HepG2 (cell line): ENCODE measurements around the gene SNX15. TPM values are rescaled to one million over a fixed set of nuclear protein-coding genes. Genes with fewer than 3 reads are reported as not detected.
A peak's percentile ranks its signal among the peaks of the same experiment; 100 is the strongest.

Experiments
- BRD4 ChIP-seq: sonication (generic); formaldehyde crosslinking; IDR thresholded peaks from 2 replicates; pipeline ENCODE4 v1.4.0; 2020; ENCODE audit warnings: missing genetic modification reagents
- EED ChIP-seq: sonication (generic); formaldehyde crosslinking; IDR thresholded peaks from 2 replicates; pipeline ENCODE4 v1.5.0; 2020; ENCODE audit warnings: mild to moderate bottlenecking, missing genetic modification reagents
- EP300 ChIP-seq, 3 experiments: sonication (generic) in 1 of 3; formaldehyde crosslinking in 1 of 3; IDR thresholded peaks; 2 replicates each; pipeline versions ENCODE4 v1.5.1 to v1.6.1; 2011 to 2020; ENCODE audit warnings: low read depth in 2 of 3, low read length in 2 of 3, borderline replicate concordance in 1 of 3, improper control_type of control experiment in 1 of 3, mild to moderate bottlenecking in 1 of 3, missing genetic modification reagents in 1 of 3, moderate library complexity in 1 of 3
- JDP2 ChIP-seq: sonication (generic); formaldehyde crosslinking; IDR thresholded peaks from 2 replicates; pipeline ENCODE4 v1.8.1; 2022; ENCODE audit warnings: missing genetic modification reagents, borderline replicate concordance
- JUND ChIP-seq: sonication (generic); formaldehyde crosslinking; IDR thresholded peaks from 2 replicates; pipeline ENCODE4 v1.8.0; 2022; ENCODE audit warnings: mild to moderate bottlenecking, missing genetic modification reagents
- KAT2B ChIP-seq: fragments of 150-350 bp; IDR thresholded peaks from 2 replicates; pipeline ENCODE4 v1.6.1; 2014; ENCODE audit warnings: low read depth, low read length, borderline replicate concordance
- KAT7 ChIP-seq: IDR thresholded peaks from 2 replicates; pipeline ENCODE4 v1.6.1; 2018; ENCODE audit warnings: borderline replicate concordance, missing compliant biosample characterization
- MBD4 ChIP-seq: IDR thresholded peaks from 2 replicates; pipeline ENCODE4 v1.6.1; 2012; ENCODE audit warnings: low read length, inconsistent platforms, borderline replicate concordance
- MLLT10 ChIP-seq: sonication (generic); formaldehyde crosslinking; IDR thresholded peaks from 2 replicates; pipeline ENCODE4 v1.4.0; 2020; ENCODE audit warnings: missing genetic modification reagents
- SALL2 ChIP-seq: sonication (generic); formaldehyde crosslinking; IDR thresholded peaks from 2 replicates; pipeline ENCODE4 v1.8.1; 2023; ENCODE audit warnings: mild to moderate bottlenecking, missing genetic modification reagents, inconsistent platforms
- SMAD1 ChIP-seq: sonication (generic); formaldehyde crosslinking; IDR thresholded peaks from 2 replicates; pipeline ENCODE4 v1.4.0; 2020; ENCODE audit warnings: missing genetic modification reagents, low read depth, mild to moderate bottlenecking, borderline replicate concordance
- SSRP1 ChIP-seq: IDR thresholded peaks from 2 replicates; pipeline ENCODE4 v1.6.1; 2016; ENCODE audit warnings: control low read depth
- ZNF24 ChIP-seq: fragments of 450-650 bp; IDR thresholded peaks from 2 replicates; pipeline ENCODE4 v1.6.1; 2017; ENCODE audit warnings: antibody characterized with exemption, mild to moderate bottlenecking
- ZNF260 ChIP-seq: sonication (generic); formaldehyde crosslinking; IDR thresholded peaks from 2 replicates; pipeline ENCODE4 v1.4.0; 2020; ENCODE audit warnings: missing genetic modification reagents, low read depth, mild to moderate bottlenecking, borderline replicate concordance
- ZNF552 ChIP-seq: sonication (generic); formaldehyde crosslinking; IDR thresholded peaks from 2 replicates; pipeline ENCODE4 v1.9.0; 2022; ENCODE audit warnings: missing genetic modification reagents, mild to moderate bottlenecking, borderline replicate concordance
- ZNF652 ChIP-seq: IDR thresholded peaks from 2 replicates; pipeline ENCODE4 v1.6.1; 2016; ENCODE audit warnings: low read depth, borderline replicate concordance
- ZNF891 ChIP-seq: sonication (generic); formaldehyde crosslinking; IDR thresholded peaks from 2 replicates; pipeline ENCODE4 v1.5.0; 2020; ENCODE audit warnings: mild to moderate bottlenecking, missing genetic modification reagents
- ZSCAN12 ChIP-seq: sonication (generic); formaldehyde crosslinking; IDR thresholded peaks from 2 replicates; pipeline ENCODE4 v1.9.0; 2021; ENCODE audit warnings: mild to moderate bottlenecking, missing genetic modification reagents
- polyA plus RNA-seq, 8 experiments: library from polyadenylated mRNA; depleted of rRNA in 3 of 8; stranded (reverse) in 7 of 8; unstranded in 1 of 8; fragments of >200 nt; fragmentation: Illumina TruSeq in 4 of 8; extraction: Trizol in 4 of 8; gene quantifications; 2 replicates each; pipeline versions ENCODE4 v1.2.1 to v1.2.3, GENCODE V29; 2011 to 2016; ENCODE audit warnings: low read depth in 4 of 8, missing spikeins in 1 of 8, mixed read lengths in 1 of 8; ENCODE audit not compliant: insufficient read depth in 1 of 8
- total RNA-seq, 5 experiments: library from RNA; depleted of rRNA; stranded (reverse); fragments of >200 nt; fragmentation: Illumina TruSeq; extraction: Trizol; gene quantifications; 2 replicates each; pipeline ENCODE4 v1.2.3, GENCODE V29; 2016; ENCODE audit warnings: low read depth in 1 of 5
- TF ChIP-seq, protein P1 (sequence below): sonication (generic); formaldehyde crosslinking; IDR thresholded peaks from 2 replicates; pipeline ENCODE4 v1.5.0; 2020; ENCODE audit warnings: mild to moderate bottlenecking, missing genetic modification reagents
- TF ChIP-seq, protein P2 (sequence below): sonication (generic); formaldehyde crosslinking; IDR thresholded peaks from 2 replicates; pipeline ENCODE4 v1.4.0; 2020; ENCODE audit warnings: low read depth, mild to moderate bottlenecking, missing genetic modification reagents
- TF ChIP-seq, protein P3 (sequence below): sonication (generic); formaldehyde crosslinking; IDR thresholded peaks from 2 replicates; pipeline ENCODE4 v1.4.0; 2020; ENCODE audit warnings: missing genetic modification reagents, borderline replicate concordance
- TF ChIP-seq, protein P4 (sequence below): sonication (generic); formaldehyde crosslinking; IDR thresholded peaks from 2 replicates; pipeline ENCODE4 v1.8.0; 2022; ENCODE audit warnings: mild to moderate bottlenecking, missing genetic modification reagents, moderate library complexity

The SNX15 gene
- total and polyA plus RNA-seq, 2 of the 13 experiments (the other 11 are each of a cell fraction or from before 2014, with no cell fraction given) = 19.1 to 22.6 TPM

DNA sequence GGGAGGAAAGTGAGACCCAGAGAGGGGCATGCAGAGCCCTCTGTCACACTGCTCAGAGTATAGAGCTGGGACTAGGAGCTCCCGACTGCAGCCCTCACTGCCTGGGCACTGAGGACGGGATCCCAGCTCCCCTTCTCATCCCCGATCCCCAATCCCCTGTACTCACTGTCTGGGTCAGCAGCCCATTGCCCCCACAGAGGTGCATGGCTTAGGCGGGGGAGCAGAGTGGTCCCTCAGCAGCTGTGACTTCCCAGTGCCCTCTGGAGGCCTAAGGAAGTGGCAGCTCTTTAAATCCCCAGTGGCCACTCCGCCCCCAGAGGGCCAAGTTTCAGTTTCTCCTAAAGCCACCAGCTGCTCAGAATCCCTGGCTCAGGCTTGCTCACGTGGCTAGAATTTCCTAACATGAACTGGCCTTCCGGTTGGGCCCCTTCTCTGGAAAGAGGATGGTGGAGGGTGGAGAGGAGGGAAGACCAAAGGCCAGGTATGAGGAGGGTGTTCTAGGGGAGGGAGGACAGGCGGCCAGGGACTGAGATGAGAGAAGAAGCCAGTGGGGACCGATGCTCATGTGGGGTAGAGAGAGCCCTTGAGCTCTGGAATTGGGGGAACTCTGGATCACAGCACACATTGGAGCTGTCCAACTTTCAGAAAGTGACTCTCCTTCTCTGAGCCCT is 30.4 kb upstream of the SNX15 start, which contains the start of gene BATF2 (continued):
- TF ChIP-seq, protein P1, sequence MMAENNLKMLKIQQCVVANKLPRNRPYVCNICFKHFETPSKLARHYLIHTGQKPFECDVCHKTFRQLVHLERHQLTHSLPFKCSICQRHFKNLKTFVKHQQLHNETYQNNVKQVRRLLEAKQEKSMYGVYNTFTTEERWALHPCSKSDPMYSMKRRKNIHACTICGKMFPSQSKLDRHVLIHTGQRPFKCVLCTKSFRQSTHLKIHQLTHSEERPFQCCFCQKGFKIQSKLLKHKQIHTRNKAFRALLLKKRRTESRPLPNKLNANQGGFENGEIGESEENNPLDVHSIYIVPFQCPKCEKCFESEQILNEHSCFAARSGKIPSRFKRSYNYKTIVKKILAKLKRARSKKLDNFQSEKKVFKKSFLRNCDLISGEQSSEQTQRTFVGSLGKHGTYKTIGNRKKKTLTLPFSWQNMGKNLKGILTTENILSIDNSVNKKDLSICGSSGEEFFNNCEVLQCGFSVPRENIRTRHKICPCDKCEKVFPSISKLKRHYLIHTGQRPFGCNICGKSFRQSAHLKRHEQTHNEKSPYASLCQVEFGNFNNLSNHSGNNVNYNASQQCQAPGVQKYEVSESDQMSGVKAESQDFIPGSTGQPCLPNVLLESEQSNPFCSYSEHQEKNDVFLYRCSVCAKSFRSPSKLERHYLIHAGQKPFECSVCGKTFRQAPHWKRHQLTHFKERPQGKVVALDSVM (CRISPR knock-in tag) = 0 out of 2 replicates have a peak, but pooled peaks have one; percentile 25
- TF ChIP-seq ZNF24 (no peak), EED (CRISPR knock-in tag) (no peak), ZNF552 (no peak), ZSCAN12 (CRISPR knock-in tag) (no peak), EP300 (IDR thresholded peaks at IDR 0.05; ENCODE audit: low read depth in 2 of 2, low read length in 2 of 2) (peak in 1 of 2 experiments; percentile 63; a peak in 2 of 4 replicates), EP300 (CRISPR knock-in tag; IDR thresholded peaks at IDR 0.05; ENCODE audit: borderline replicate concordance) (peak; percentile 60), ZNF891 (CRISPR knock-in tag) (peak; percentile 89), SALL2 (CRISPR knock-in tag) (peak; percentile 59; the same call in 1 of the 2 replicates), SSRP1 (CRISPR knock-in tag) (0 out of 2 replicates have a peak, but pooled peaks have one; percentile 35), JUND (CRISPR knock-in tag) (0 out of 2 replicates have a peak, but pooled peaks have one; percentile 11), KAT7 (CRISPR knock-in tag) (no peak), JDP2 (CRISPR knock-in tag) (no peak), ZNF652 (CRISPR knock-in tag) (peak; percentile 42; the same call in 1 of the 2 replicates), KAT2B (no peak), MLLT10 (CRISPR knock-in tag) (no peak), BRD4 (CRISPR knock-in tag) (no peak), ZNF260 (CRISPR knock-in tag) (no peak), MBD4 (no peak), SMAD1 (CRISPR knock-in tag) (no peak)
- TF ChIP-seq, protein P2, sequence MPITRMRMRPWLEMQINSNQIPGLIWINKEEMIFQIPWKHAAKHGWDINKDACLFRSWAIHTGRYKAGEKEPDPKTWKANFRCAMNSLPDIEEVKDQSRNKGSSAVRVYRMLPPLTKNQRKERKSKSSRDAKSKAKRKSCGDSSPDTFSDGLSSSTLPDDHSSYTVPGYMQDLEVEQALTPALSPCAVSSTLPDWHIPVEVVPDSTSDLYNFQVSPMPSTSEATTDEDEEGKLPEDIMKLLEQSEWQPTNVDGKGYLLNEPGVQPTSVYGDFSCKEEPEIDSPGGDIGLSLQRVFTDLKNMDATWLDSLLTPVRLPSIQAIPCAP (CRISPR knock-in tag) = no peak
- TF ChIP-seq, protein P3, sequence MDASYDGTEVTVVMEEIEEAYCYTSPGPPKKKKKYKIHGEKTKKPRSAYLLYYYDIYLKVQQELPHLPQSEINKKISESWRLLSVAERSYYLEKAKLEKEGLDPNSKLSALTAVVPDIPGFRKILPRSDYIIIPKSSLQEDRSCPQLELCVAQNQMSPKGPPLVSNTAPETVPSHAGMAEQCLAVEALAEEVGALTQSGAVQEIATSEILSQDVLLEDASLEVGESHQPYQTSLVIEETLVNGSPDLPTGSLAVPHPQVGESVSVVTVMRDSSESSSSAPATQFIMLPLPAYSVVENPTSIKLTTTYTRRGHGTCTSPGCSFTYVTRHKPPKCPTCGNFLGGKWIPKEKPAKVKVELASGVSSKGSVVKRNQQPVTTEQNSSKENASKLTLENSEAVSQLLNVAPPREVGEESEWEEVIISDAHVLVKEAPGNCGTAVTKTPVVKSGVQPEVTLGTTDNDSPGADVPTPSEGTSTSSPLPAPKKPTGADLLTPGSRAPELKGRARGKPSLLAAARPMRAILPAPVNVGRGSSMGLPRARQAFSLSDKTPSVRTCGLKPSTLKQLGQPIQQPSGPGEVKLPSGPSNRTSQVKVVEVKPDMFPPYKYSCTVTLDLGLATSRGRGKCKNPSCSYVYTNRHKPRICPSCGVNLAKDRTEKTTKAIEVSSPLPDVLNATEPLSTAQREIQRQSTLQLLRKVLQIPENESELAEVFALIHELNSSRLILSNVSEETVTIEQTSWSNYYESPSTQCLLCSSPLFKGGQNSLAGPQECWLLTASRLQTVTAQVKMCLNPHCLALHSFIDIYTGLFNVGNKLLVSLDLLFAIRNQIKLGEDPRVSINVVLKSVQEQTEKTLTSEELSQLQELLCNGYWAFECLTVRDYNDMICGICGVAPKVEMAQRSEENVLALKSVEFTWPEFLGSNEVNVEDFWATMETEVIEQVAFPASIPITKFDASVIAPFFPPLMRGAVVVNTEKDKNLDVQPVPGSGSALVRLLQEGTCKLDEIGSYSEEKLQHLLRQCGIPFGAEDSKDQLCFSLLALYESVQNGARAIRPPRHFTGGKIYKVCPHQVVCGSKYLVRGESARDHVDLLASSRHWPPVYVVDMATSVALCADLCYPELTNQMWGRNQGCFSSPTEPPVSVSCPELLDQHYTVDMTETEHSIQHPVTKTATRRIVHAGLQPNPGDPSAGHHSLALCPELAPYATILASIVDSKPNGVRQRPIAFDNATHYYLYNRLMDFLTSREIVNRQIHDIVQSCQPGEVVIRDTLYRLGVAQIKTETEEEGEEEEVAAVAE (CRISPR knock-in tag) = peak; percentile 72
- TF ChIP-seq, protein P4, sequence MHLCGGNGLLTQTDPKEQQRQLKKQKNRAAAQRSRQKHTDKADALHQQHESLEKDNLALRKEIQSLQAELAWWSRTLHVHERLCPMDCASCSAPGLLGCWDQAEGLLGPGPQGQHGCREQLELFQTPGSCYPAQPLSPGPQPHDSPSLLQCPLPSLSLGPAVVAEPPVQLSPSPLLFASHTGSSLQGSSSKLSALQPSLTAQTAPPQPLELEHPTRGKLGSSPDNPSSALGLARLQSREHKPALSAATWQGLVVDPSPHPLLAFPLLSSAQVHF (CRISPR knock-in tag) = no peak
